ENCODE results near the gene SEPTIN10.
"Not testable (repeated sequence)": the region's sequence is repeated elsewhere in the genome, so short reads cannot be mapped to it uniquely, and the experiment has no call there.

The SEPTIN10 gene

DNA sequence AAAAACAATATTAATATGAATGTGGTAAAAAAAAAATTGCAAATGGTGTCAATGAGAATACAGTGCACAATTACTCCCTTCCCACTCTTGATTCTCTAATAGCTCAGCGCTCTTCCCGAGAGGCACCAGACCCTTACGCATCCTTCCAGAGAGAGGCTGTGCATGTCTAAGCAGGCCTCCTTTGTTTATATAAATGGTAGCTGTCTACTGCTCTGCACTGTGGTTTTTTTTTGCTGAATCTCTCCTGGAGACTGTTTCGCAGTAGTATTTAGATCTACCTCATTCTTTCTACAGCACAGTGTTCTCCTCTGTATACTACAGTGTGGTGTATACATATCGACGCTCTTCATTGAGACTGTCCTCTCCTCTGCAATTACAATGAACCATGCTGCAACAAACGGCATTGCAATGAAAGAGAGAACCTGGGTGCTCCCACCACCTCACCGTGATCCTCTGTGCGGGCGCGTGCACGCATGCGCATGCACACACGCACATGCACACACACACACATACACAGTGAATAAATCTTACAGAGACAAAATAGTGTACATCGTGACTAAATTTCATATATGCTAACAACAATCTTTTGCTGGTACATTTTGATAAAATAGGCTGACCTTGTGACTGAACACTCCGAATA lies 19.4 kb downstream of the SEPTIN10 start:
- Histone ChIP-seq H3K9ac (ENCODE audit: insufficient read length) (no peak overlapping the region), H3K27ac (no peak overlapping the region), H3K36me3 (ENCODE audit: insufficient read depth, low read length) (no peaks in the 10 kb centered on the region), H3K4me3 (no peak overlapping the region), H3K9me3 (ENCODE audit: low read depth, low read length) (no peaks in the 10 kb centered on the region)
- TF ChIP-seq FOXP2 (optimal IDR thresholded peaks at IDR 0.05; ENCODE audit: control extremely low read depth, extremely low read length, insufficient read depth) (no peak), POLR2AphosphoS5 (IDR thresholded peaks at IDR 0.05; ENCODE audit: borderline replicate concordance, low read depth, low read length) (no peak), EZH2 (IDR thresholded peaks at IDR 0.05) (no peak)
- no peak for DNase-seq (ENCODE audit: low read depth, low spot score)

DNA sequence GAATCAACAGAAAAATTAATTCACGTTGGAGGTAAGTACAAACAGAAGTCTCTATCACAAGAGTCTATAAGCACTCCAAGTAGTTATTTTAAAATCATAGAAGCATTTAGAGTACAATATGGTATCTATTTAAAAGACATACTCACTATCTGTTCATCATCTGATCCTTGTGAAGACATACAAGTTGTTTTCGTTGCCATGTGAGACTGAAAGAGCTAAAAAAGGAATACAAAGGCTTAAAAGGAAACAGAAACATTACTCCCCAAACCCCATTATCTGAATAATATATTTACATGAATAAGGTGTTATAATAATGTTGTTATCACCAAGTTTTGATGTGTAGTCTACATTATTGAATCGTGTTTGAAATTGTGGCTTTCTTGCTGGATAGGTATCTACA lies 20.9 kb downstream of the SEPTIN10 start:
- Histone ChIP-seq H3K27ac (no peak overlapping the region), H3K36me3 (ENCODE audit: insufficient read depth, low read length) (0 out of 2 replicates have a peak, but pooled peaks cover 3% of the 10 kb centered on the region), H3K9ac (ENCODE audit: insufficient read length) (no peak overlapping the region), H3K9me3 (ENCODE audit: low read depth, low read length) (no peaks in the 10 kb centered on the region), H3K4me3 (no peak overlapping the region)
- no peak for TF ChIP-seq EZH2 (IDR thresholded peaks at IDR 0.05)
- TF ChIP-seq FOXP2 (optimal IDR thresholded peaks at IDR 0.05; ENCODE audit: control extremely low read depth, extremely low read length, insufficient read depth) = no peak
- TF ChIP-seq POLR2AphosphoS5 (IDR thresholded peaks at IDR 0.05; ENCODE audit: borderline replicate concordance, low read depth, low read length) = no peak
- no peak for DNase-seq (ENCODE audit: low read depth, low spot score)

DNA sequence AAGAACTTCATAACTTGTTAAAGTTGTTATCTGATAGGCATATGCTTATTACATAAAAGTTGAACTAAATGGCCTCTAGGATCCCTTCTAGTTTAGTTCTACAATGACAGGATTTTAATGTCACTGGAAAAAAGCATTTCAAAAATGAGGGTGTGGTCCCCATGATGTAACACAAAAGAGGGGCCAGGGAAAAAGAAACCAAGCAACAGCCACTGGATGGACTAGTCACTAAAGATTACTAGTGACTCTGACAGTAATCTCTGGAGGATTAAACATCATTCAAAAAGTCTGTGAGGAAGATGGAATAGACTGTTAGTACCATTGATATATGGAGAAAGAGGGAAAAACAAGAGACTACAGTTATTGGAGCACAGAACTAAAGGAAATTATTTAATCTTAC lies 22.6 kb downstream of the SEPTIN10 start:
- TF ChIP-seq POLR2AphosphoS5 (IDR thresholded peaks at IDR 0.05; ENCODE audit: borderline replicate concordance, low read depth, low read length) (no peak), EZH2 (IDR thresholded peaks at IDR 0.05) (no peak), FOXP2 (optimal IDR thresholded peaks at IDR 0.05; ENCODE audit: control extremely low read depth, extremely low read length, insufficient read depth) (no peak)
- H3K36me3 ChIP-seq (ENCODE audit: insufficient read depth, low read length) = 0 out of 2 replicates have a peak, but pooled peaks cover 4% of the 10 kb centered on the region
- no peak overlapping the region for H3K27ac ChIP-seq
- no peak for DNase-seq (ENCODE audit: low read depth, low spot score)
- H3K4me3 ChIP-seq = no peak overlapping the region
- no peaks in the 10 kb centered on the region for H3K9me3 ChIP-seq (ENCODE audit: low read depth, low read length)
- no peak overlapping the region for H3K9ac ChIP-seq (ENCODE audit: insufficient read length)

DNA sequence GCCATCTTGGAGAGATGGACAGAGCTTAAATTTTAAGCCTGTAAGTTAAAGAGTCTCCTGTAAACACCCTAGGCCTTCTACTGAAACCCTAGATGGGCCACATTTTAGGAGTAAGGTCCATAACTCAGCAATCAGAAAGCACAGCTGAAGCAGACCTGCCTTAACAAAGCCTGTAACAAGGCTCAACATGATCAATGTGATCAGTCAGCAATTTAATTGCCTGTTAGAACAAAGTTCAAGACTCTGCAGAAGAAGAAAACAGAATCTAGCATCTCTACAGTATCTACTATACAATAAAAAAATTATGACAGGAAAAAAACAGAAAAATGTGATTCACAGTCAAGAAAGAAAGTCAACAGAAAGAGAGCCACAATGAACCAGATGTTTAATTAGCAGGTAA lies 27.1 kb downstream of the SEPTIN10 start:
- Histone ChIP-seq H3K36me3 (ENCODE audit: insufficient read depth, low read length) (peaks cover 16% of the 10 kb centered on the region; the same call in 1 of the 2 replicates), H3K4me3 (no peak overlapping the region)

DNA sequence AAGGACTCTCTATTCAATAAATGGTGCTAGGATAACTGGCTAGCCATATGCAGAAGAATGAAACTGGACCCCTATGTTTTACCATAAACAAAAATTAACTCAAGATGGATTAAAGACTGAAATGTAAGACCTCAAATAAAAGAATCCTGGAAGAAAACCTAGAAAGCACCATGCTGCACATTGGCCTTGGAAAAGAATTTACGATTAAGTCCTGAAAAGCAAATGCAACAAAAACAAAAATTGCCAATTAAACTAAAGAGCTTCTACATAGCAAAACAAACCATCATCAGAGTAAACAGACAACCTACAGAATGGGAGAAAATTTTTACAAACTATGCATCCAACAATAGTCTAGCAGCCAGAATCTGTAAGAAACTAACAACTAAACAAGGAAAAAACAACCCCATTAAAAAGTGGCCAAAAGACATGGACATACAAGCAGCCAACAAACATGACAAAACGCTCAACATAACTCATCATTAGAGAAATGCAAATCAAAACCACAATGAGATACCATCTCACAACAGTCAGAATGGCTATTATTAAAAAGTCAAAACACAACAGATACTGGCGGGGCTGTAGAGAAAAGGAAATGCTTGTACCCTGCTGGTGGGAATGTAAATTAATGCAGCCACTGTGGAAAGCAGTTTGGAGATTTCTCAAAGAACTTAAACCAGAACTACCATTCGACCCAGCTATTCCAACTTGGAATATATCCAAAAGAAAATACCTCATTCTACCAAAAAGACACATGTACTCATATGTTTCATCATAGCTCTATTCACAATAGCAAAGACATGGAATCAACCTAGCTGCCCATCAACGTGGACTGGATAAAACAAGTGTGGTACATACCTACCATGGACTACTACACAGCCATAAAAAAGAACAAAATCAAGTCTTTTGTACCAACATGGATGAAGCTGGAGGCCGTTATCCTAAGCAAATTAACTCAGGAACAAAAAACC lies 30.6 kb downstream of the SEPTIN10 start:
- no peak overlapping the region for H3K9ac ChIP-seq (ENCODE audit: insufficient read length)
- DNase-seq (ENCODE audit: low read depth, low spot score) = no peak
- TF ChIP-seq POLR2AphosphoS5 (IDR thresholded peaks at IDR 0.05; ENCODE audit: borderline replicate concordance, low read depth, low read length) = no peak
- no peak for TF ChIP-seq FOXP2 (optimal IDR thresholded peaks at IDR 0.05; ENCODE audit: control extremely low read depth, extremely low read length, insufficient read depth)
- no peak for TF ChIP-seq EZH2 (IDR thresholded peaks at IDR 0.05)
- H3K4me3 ChIP-seq = no peak overlapping the region
- H3K27ac ChIP-seq = no peak overlapping the region
- peaks cover 16% of the 10 kb centered on the region; the same call in 1 of the 2 replicates for H3K36me3 ChIP-seq (ENCODE audit: insufficient read depth, low read length)
- H3K9me3 ChIP-seq (ENCODE audit: low read depth, low read length) = no peaks in the 10 kb centered on the region

More for the DNA sequence above, 27.1 kb downstream of the SEPTIN10 start:
- TF ChIP-seq POLR2AphosphoS5 (IDR thresholded peaks at IDR 0.05; ENCODE audit: borderline replicate concordance, low read depth, low read length) (no peak), EZH2 (IDR thresholded peaks at IDR 0.05) (no peak), FOXP2 (optimal IDR thresholded peaks at IDR 0.05; ENCODE audit: control extremely low read depth, extremely low read length, insufficient read depth) (no peak)
- no peak for DNase-seq (ENCODE audit: low read depth, low spot score)
- no peak overlapping the region for H3K9ac ChIP-seq (ENCODE audit: insufficient read length)
- H3K27ac ChIP-seq = no peak overlapping the region
- no peaks in the 10 kb centered on the region for H3K9me3 ChIP-seq (ENCODE audit: low read depth, low read length)

DNA sequence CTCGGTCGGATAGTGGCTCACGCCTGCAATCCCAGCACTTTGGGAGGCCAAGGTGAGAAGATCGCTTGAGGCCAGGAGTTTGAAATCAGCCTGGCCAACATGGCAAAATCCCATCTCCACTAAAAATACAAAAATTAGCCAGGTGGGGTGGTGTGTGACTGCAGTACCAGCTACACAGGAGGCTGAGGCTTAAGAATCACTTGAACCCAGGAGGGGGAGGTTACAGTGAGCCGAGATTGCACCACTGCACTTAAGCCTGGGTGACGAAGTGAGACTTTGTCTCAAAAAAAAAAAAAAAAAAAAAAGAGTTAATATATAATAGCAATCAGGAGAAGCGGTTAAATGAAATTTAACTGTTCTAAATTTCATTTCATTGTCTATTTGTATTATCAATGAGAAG lies 36.1 kb downstream of the SEPTIN10 start:
- H3K9me3 ChIP-seq (ENCODE audit: low read depth, low read length); DNase-seq (ENCODE audit: low read depth, low spot score); H3K9ac ChIP-seq (ENCODE audit: insufficient read length); H3K4me3 ChIP-seq; H3K27ac ChIP-seq; H3K36me3 ChIP-seq (ENCODE audit: insufficient read depth, low read length): not testable (repeated sequence)

DNA sequence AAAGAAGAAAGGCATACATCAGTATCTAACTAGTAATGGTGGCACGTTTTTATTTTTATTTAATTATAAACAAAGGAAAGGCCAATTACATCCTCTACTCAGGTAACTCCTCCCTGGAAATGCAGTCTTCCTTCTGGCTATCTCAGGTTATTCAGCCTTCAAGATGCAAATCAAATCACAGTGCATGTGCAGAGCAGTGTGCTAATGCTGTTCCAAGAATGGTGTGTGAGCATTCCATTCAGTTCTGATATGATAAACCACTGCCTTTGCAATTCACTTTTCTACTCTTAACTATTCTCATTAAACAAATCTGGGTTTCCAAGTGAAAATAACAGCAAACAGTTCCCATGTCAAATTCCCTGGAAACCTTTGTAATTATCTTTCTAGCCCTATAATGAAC lies 38.4 kb downstream of the SEPTIN10 start:
- Histone ChIP-seq H3K27ac (no peak overlapping the region), H3K9me3 (ENCODE audit: low read depth, low read length) (no peaks in the 10 kb centered on the region), H3K4me3 (no peak overlapping the region), H3K9ac (ENCODE audit: insufficient read length) (no peak overlapping the region), H3K36me3 (ENCODE audit: insufficient read depth, low read length) (peaks cover 4% of the 10 kb centered on the region; the same call in 1 of the 2 replicates)
- DNase-seq (ENCODE audit: low read depth, low spot score) = no peak
- no peak for TF ChIP-seq POLR2AphosphoS5 (IDR thresholded peaks at IDR 0.05; ENCODE audit: borderline replicate concordance, low read depth, low read length)
- TF ChIP-seq FOXP2 (optimal IDR thresholded peaks at IDR 0.05; ENCODE audit: control extremely low read depth, extremely low read length, insufficient read depth) = no peak
- TF ChIP-seq EZH2 (IDR thresholded peaks at IDR 0.05) = no peak

DNA sequence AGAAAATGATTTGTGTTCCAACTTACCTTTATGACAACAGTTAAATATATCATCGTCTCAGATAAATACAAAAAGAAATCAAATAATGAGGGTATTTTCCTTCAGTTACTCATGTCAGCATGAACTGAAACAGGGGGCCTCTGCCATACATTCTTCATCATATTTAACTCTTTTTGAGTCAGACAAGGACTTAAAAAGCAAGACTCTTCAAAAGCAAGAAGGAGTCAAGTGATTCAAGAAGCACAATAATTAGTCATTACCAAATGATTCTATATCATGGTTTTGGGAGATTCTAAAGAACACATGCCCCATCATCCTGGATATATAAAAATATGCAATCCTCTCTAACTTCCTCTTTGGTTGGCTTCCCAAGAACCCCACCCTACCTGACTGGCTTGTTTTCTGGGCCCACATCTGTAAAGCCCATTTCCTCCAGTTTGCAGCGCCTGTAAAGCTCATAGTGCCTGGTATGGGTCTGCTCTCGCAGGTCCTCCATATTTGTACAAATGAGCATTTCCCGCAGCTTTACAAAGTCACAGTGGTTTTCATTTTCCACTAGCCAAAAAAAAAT lies 49.7 kb downstream of the SEPTIN10 start:
- TF ChIP-seq FOXP2 (optimal IDR thresholded peaks at IDR 0.05; ENCODE audit: control extremely low read depth, extremely low read length, insufficient read depth) = no peak
- TF ChIP-seq POLR2AphosphoS5 (IDR thresholded peaks at IDR 0.05; ENCODE audit: borderline replicate concordance, low read depth, low read length) = no peak
- no peak for TF ChIP-seq EZH2 (IDR thresholded peaks at IDR 0.05)
- peaks cover 19% of the 10 kb centered on the region for H3K36me3 ChIP-seq (ENCODE audit: insufficient read depth, low read length)
- H3K27ac ChIP-seq = no peak overlapping the region
- H3K9ac ChIP-seq (ENCODE audit: insufficient read length) = no peak overlapping the region
- DNase-seq (ENCODE audit: low read depth, low spot score) = no peak
- H3K4me3 ChIP-seq = no peak overlapping the region
- no peaks in the 10 kb centered on the region for H3K9me3 ChIP-seq (ENCODE audit: low read depth, low read length)
